SU-DHL-6 (cell line): ENCODE results near the gene TXNDC5.

Source experiments
- H2AFZ ChIP-seq: fragments of 200-600 bp; sonication (generic); 2 replicates; pipeline ENCODE4 v1.6.1; 2014; ENCODE audit warnings: low read depth, mild to moderate bottlenecking, moderate library complexity, mixed read lengths, antibody characterized with exemption, low read length; ENCODE audit not compliant: severe bottlenecking
- H3F3A ChIP-seq: fragments of 200-600 bp; shearing (Covaris generic); 2 replicates; pipeline ENCODE4 v1.6.0; 2016; ENCODE audit warnings: antibody characterized with exemption, mild to moderate bottlenecking; ENCODE audit not compliant: insufficient read depth
- H3K27ac ChIP-seq: fragments of 200-600 bp; sonication (generic); 2 replicates; pipeline ENCODE4 v1.5.1; 2016; ENCODE audit warnings: low read depth, mild to moderate bottlenecking, low read length, moderate library complexity, mixed read lengths
- H3K27me3 ChIP-seq: fragments of 200-600 bp; sonication (generic), shearing (Covaris generic); 2 replicates; pipeline ENCODE4 v1.6.0; 2014; ENCODE audit warnings: mild to moderate bottlenecking, low read length
- H3K36me3 ChIP-seq: fragments of 200-600 bp; sonication (generic); 2 replicates; pipeline ENCODE4 v1.6.1; 2014; ENCODE audit warnings: mild to moderate bottlenecking, low read length, mixed read lengths
- H3K4me2 ChIP-seq: fragments of 300-600, 200-600 bp; shearing (Covaris generic), sonication (generic); 2 replicates; pipeline ENCODE4 v1.6.0; 2014; ENCODE audit warnings: low read length, low read depth, mild to moderate bottlenecking; ENCODE audit not compliant: poor library complexity, severe bottlenecking
- H3K4me3 ChIP-seq: fragments of 200-600 bp; sonication (generic); 2 replicates; pipeline ENCODE4 v1.5.1; 2014; ENCODE audit warnings: antibody characterized with exemption, low read length, mild to moderate bottlenecking, mixed read lengths; ENCODE audit not compliant: insufficient read depth, poor library complexity, severe bottlenecking
- H3K79me2 ChIP-seq: fragments of 200-600 bp; sonication (generic); 2 replicates; pipeline ENCODE4 v1.6.1; 2014; ENCODE audit warnings: mild to moderate bottlenecking, low read length, moderate library complexity; ENCODE audit not compliant: insufficient read depth
- H3K9ac ChIP-seq: fragments of 200-600 bp; sonication (generic); 2 replicates; pipeline ENCODE4 v1.7.0; 2014; ENCODE audit warnings: mild to moderate bottlenecking, low read length
- H3K9me2 ChIP-seq: fragments of 200-600 bp; sonication (generic); replicated peaks from 2 replicates; pipeline ENCODE4 v1.6.1; 2014; ENCODE audit warnings: low read length; ENCODE audit not compliant: insufficient read depth
- H3K9me3 ChIP-seq: fragments of 200-600 bp; sonication (generic); 2 replicates; pipeline ENCODE4 v1.6.1; 2014; ENCODE audit warnings: low read length, mixed read lengths; ENCODE audit not compliant: insufficient read depth
- H4K20me1 ChIP-seq: fragments of 200-600 bp; sonication (generic); 2 replicates; pipeline ENCODE4 v1.6.1; 2014; ENCODE audit warnings: low read depth, mild to moderate bottlenecking, antibody characterized with exemption, low read length, moderate library complexity, mixed read lengths
- CTCF ChIP-seq: fragments of 200-600 bp; sonication (generic); IDR thresholded peaks from one replicate; pipeline ENCODE4 v1.5.1; 2017; ENCODE audit warnings: antibody characterized with exemption, mild to moderate bottlenecking, low read length, moderate library complexity; ENCODE audit not compliant: insufficient read depth, poor library complexity, severe bottlenecking
- EZH2phosphoT487 ChIP-seq: fragments of 200-600 bp; sonication (generic), shearing (Covaris generic); conservative IDR thresholded peaks from 2 replicates; pipeline ENCODE4 v1.6.1; 2018; ENCODE audit warnings: mild to moderate bottlenecking, antibody characterized with exemption, low read length, moderate library complexity, mixed read lengths

TXNDC5 gene

GRCh38 chr6:7914991-7915789 lies 4.6 kb upstream of the TXNDC5 start:
- Histone ChIP-seq H3K9ac (no peak overlapping the region), H3K9me3 (no peaks in the 10 kb centered on the region), H3K27ac (no peak overlapping the region), H3K4me3 (no peak overlapping the region), H3F3A (peaks cover 11% of the 10 kb centered on the region; the same call in 1 of the 2 replicates), H3K9me2 (no peaks in the 10 kb centered on the region), H3K27me3 (no peaks in the 10 kb centered on the region), H3K79me2 (no peaks in the 10 kb centered on the region), H3K36me3 (no peaks in the 10 kb centered on the region), H4K20me1 (no peaks in the 10 kb centered on the region), H2AFZ (no peak overlapping the region), H3K4me2 (no peak overlapping the region)
- TF ChIP-seq EZH2phosphoT487 (no peak), CTCF (no peak)

DNA sequence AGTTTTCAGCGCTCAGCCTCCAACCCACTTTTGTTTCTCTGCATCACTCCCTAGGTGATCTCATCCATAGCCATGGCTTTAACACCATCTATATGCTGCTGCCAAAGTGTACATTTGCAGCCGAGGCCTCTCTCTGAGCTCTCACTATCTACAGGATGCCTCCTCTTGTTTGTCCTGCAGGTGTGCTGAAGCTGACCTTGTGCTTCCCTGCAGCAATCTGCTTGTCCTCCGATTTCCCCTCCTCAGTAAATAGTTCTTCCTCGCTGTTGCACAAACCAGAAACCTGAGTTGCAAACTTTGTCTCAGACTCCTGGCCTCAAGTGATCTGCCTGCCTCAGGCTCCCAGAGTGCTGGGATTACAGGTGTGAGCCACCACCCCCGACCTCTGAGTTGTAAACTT lies 3.7 kb upstream of the TXNDC5 start:
- H3K4me3 ChIP-seq = no peak overlapping the region
- H3K27me3 ChIP-seq = no peaks in the 10 kb centered on the region
- no peak overlapping the region for H2AFZ ChIP-seq
- H3K9ac ChIP-seq = no peak overlapping the region
- no peaks in the 10 kb centered on the region for H3K36me3 ChIP-seq
- no peaks in the 10 kb centered on the region for H4K20me1 ChIP-seq
- no peaks in the 10 kb centered on the region for H3K9me2 ChIP-seq
- no peaks in the 10 kb centered on the region for H3K9me3 ChIP-seq
- H3K4me2 ChIP-seq = no peak overlapping the region
- H3F3A ChIP-seq = peaks cover 11% of the 10 kb centered on the region; the same call in 1 of the 2 replicates
- H3K79me2 ChIP-seq = peaks cover 7% of the 10 kb centered on the region
- no peak overlapping the region for H3K27ac ChIP-seq
- TF ChIP-seq EZH2phosphoT487 = no peak
- TF ChIP-seq CTCF = no peak

DNA sequence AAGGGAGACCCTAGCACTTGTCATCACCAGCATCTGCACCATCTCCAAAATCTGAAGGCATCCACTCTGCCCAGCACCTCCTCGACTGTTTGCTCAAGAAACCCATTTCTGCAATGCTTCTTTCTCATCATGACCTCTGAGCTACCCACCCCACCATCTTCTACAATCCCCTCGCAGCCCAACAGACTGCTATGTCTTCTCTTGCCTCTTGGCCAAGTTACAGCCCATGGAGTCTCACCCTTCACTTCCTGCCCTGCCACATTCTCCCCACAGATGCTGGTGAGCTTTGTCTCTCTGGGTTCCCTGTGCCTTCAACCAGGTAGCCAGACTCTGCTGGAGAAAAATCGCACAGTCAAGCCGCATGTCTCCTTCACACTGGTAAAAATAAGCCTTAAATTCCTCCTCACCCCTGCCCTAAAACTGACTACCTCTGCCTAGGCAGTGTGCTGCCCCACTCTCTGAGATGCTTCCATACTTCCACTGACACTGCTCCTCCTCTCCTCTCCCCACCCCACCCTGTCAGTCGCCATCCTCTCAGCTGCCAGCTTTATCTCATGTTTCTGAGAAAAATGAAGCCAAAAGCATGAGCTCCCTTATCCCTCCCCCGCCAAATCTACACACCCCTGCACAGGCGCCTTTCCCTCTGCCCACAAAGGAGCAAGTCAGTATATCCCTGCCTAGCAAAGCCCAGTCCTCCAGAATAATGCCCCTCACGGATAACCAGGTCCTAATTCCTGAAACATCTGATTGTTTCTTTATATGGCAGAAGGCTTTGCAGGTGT lies 2.3 kb upstream of the TXNDC5 start:
- Histone ChIP-seq H3F3A (peaks cover 11% of the 10 kb centered on the region; the same call in 1 of the 2 replicates), H3K9me2 (no peaks in the 10 kb centered on the region), H3K9ac (no peak overlapping the region), H3K4me3 (no peak overlapping the region), H3K4me2 (no peak overlapping the region), H3K27ac (no peak overlapping the region), H4K20me1 (no peaks in the 10 kb centered on the region), H3K36me3 (no peaks in the 10 kb centered on the region), H3K79me2 (peaks cover 21% of the 10 kb centered on the region), H3K27me3 (no peaks in the 10 kb centered on the region), H2AFZ (no peak overlapping the region), H3K9me3 (no peaks in the 10 kb centered on the region)
- TF ChIP-seq EZH2phosphoT487 = 0 out of 2 replicates have a peak, but pooled peaks have one; percentile 87
- no peak for TF ChIP-seq CTCF
